GM12864 (cell line): ENCODE results near the gene LIPC.

Source experiments
- DNase-seq: peaks from one replicate; pipeline ENCODE4 v3.0.0-alpha.2; 2011; ENCODE audit warnings: low read depth
- H3K4me3 ChIP-seq: 2 replicates; pipeline ENCODE4 v1.5.1; 2011; ENCODE audit warnings: mild to moderate bottlenecking, low read depth, low read length, control low read depth
- TF ChIP-seq, protein P1 (sequence below): IDR thresholded peaks from 2 replicates; pipeline ENCODE4 v1.5.1; 2011; ENCODE audit warnings: low read depth, mild to moderate bottlenecking, moderate library complexity, low read length, control low read depth, inconsistent platforms; ENCODE audit errors: missing control alignments

LIPC gene

DNA sequence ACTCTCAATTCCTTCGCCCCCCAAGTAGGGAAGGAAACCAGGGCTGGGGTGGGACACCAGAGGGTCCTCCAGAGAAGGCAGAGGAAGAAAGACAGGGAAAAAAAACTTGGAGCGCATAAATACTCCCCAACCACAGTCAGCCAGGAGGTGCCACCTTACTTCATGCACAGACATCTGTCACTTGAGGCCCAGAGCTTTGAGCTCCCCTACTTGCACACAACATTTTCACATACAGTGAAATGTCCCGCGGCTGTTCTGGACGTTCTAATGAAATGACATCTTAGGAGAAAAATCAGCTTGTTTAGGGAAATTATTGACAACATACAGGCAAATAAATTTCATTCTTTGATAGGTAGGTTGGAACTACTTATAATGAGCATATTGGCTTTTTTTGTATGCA lies 113.0 kb downstream of the LIPC start:
- TF ChIP-seq, protein P1, sequence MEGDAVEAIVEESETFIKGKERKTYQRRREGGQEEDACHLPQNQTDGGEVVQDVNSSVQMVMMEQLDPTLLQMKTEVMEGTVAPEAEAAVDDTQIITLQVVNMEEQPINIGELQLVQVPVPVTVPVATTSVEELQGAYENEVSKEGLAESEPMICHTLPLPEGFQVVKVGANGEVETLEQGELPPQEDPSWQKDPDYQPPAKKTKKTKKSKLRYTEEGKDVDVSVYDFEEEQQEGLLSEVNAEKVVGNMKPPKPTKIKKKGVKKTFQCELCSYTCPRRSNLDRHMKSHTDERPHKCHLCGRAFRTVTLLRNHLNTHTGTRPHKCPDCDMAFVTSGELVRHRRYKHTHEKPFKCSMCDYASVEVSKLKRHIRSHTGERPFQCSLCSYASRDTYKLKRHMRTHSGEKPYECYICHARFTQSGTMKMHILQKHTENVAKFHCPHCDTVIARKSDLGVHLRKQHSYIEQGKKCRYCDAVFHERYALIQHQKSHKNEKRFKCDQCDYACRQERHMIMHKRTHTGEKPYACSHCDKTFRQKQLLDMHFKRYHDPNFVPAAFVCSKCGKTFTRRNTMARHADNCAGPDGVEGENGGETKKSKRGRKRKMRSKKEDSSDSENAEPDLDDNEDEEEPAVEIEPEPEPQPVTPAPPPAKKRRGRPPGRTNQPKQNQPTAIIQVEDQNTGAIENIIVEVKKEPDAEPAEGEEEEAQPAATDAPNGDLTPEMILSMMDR: no peak
- H3K4me3 ChIP-seq: no peak overlapping the region
- no peak for DNase-seq

DNA sequence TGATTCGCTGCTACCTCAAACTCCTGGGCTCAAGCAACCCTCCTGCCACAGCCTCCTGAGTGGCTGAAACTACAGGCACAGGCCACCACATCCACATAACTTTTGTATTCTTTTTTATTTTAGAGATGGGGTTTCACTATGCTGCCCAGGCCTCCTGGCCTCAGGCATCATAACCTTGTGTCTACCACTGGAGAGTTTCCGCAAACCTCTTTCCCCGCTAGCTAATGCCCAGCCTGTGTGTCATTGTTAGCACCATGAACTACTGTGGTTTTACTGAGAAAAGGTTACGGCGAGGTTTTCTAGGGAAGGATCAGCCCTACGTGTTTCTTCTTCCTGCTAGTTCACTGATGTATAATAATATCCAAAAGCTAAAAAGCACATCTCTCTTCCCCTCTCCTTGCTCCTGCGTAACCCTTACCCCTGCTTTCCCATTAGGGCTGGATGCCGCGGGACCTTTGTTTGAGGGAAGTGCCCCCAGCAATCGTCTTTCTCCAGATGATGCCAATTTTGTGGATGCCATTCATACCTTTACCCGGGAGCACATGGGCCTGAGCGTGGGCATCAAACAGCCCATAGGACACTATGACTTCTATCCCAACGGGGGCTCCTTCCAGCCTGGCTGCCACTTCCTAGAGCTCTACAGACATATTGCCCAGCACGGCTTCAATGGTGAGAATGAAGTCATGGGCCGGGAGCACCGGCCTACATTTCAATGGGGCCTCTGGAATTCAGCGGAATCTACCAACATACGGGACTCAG lies 113.7 kb downstream of the LIPC start:
- TF ChIP-seq, protein P1: no peak
- H3K4me3 ChIP-seq: no peak overlapping the region
- no peak for DNase-seq

DNA sequence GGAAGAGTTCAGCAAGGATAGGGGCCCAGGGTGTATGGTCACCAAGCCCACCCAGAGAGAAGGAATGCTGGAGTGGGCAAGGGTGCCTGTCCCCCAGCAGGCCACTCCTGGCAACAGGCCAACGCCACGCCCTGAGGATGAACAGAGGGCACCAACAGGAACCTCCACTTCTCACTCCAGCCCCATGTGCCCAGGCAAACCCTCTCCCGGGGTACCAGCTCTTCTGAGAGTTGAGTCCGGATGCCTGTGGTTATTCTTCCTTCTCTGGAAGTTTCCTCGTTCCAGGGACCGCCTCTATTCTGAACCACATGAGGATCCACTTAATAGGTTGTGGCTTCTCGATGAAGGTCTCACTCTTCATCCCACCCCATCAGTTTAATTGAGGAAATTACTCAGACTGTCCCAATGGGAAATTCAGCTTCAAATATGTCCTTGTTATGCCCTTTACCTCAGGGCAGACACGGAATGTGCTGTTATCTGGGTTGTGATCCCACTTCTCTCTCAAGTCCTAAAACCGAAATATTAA lies 114.3 kb downstream of the LIPC start:
- TF ChIP-seq, protein P1: no peak
- H3K4me3 ChIP-seq: no peak overlapping the region
- no peak for DNase-seq

DNA sequence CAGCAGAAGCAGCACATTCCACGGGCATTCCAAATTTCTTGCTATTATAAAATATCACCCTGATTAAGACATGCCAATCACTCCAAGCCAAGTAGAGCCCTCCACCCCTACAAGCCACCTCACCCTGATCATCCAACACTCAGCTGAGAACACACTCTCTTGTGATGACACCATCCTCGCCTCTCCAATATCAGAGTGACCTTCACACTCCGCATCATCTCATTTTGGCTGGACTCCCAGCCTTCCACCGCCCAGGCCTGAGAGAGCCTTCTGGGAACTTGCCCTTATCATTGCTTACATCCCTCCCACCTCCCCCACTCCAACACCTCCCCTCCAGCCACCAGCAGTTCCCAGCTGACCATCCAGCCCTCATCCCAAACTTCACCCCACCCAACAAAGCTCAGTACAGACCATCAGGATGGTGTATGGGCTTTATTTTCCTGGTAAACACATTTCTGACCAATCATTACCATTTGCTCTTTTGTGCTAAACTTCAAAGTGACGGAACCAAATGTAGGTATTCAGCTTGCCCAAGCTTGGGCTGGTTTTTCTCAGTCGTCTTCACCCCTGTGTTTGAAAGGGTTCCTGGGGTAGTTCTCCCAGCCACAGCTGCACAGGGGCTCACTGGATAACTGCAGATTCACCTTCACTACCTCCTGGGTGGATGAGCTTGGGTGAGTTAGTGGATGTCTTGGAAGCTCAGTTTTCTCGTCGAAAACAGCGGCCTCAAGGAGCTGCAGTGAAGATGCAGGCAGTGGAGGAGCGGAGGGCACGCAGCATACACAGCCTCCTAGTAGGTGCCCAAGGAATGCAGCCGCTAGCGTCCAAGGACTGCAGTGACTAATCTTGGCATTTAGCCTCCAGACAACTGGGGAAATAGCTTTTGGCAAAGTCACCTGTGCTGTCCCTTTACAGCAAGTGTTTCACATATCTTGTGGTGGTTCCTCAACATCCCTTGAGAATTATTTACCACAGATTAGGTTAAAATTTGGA lies 115.1 kb downstream of the LIPC start:
- H3K4me3 ChIP-seq: no peak overlapping the region
- DNase-seq: no peak

DNA sequence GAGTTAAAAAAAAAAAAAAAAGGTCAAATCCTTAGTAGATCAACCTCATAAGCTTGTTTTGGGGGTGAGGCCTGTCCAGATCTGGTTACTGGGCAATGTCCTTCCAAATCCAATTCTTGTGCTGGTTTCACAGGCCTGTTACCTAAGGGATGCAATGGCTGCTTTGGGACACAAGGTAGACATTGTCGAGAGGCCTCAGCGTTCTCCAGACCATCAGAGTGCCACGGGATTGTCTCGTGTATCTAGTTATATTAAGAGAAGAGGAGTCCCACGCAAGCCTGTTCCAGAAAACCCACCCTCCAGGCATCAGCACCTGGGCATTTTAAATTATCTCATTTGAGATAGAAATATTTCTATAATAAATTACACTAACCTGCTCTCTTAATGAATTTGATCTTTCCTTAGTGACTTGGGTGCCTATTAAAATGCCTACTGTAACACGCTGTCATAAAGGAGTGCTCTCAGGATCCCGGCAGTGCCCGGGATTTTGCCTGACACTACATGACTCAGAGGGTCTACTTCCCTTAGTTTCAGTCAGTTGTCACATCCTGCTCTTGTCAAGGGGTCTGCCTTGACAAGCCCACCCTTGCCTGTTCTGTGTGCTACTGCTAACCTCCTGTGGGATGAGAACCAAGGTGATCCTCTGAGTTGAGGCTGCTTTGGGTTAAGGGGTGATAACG lies 116.0 kb downstream of the LIPC start:
- DNase-seq: no peak
- H3K4me3 ChIP-seq: no peak overlapping the region
- TF ChIP-seq, protein P1: no peak

More for the DNA sequence above, 115.1 kb downstream of the LIPC start:
- TF ChIP-seq, protein P1: no peak

DNA sequence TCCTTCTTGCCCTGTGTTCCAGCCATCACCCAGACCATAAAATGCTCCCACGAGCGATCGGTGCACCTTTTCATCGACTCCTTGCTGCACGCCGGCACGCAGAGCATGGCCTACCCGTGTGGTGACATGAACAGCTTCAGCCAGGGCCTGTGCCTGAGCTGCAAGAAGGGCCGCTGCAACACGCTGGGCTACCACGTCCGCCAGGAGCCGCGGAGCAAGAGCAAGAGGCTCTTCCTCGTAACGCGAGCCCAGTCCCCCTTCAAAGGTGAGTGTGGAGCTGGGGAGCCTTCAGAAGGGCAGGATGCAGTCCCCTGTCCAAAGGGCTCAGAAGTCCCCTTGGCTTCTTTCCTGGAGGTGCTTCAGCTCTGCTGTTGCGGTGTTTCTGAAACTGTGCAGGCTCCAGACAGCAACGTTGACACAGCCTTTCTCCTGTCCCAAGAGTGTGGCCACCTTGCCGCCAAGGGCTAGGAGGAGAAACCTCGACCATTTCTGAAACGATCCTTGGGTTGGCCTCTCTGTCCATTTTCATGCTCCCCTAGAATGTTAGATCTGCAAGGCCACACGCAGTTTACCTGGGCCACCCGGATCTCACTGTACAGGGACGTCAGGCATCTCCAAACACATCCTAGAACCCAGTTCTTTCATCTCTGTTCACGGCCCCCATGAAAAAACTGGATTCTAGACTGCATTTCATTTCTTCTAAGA lies 116.7 kb downstream of the LIPC start:
- TF ChIP-seq, protein P1: no peak
- DNase-seq: no peak
- no peak overlapping the region for H3K4me3 ChIP-seq
